Vagina (tissue), 2 donors: Measurements from ENCODE around the gene UQCRQ.

Experiments
- POLR2A ChIP-seq, 2 donors: fragments of 450-650 bp; IDR thresholded peaks; one replicate each; pipeline ENCODE4 v1.6.1; 2017; ENCODE audit warnings: antibody characterized with exemption in 2 of 2, mild to moderate bottlenecking in 2 of 2, moderate library complexity in 2 of 2
- TF ChIP-seq, protein P1 (sequence below), 3 experiments: fragments of 450-650 bp in 2 of 3; fragments of 200-600 bp in 1 of 3; sonication (generic) in 1 of 3; IDR thresholded peaks; one replicate each; pipeline ENCODE4 v1.5.1; 2017 to 2019; ENCODE audit warnings: antibody characterized with exemption in 3 of 3, mild to moderate bottlenecking in 2 of 3, moderate library complexity in 2 of 3

- TF ChIP-seq, protein P1, sequence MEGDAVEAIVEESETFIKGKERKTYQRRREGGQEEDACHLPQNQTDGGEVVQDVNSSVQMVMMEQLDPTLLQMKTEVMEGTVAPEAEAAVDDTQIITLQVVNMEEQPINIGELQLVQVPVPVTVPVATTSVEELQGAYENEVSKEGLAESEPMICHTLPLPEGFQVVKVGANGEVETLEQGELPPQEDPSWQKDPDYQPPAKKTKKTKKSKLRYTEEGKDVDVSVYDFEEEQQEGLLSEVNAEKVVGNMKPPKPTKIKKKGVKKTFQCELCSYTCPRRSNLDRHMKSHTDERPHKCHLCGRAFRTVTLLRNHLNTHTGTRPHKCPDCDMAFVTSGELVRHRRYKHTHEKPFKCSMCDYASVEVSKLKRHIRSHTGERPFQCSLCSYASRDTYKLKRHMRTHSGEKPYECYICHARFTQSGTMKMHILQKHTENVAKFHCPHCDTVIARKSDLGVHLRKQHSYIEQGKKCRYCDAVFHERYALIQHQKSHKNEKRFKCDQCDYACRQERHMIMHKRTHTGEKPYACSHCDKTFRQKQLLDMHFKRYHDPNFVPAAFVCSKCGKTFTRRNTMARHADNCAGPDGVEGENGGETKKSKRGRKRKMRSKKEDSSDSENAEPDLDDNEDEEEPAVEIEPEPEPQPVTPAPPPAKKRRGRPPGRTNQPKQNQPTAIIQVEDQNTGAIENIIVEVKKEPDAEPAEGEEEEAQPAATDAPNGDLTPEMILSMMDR (IDR thresholded peaks at IDR 0.05) = peak; percentile 88 to 93 (median 92)
- no peak for TF ChIP-seq POLR2A (IDR thresholded peaks at IDR 0.05)
Measured at GRCh38 chr5:132820162-132820754, 46.2 kb upstream of the UQCRQ start.
